ENCODE data around the gene RXYLT1.
"Not testable (repeated sequence)": the region's sequence is repeated elsewhere in the genome, so short reads cannot be mapped to it uniquely, and the experiment has no call there.

DNA sequence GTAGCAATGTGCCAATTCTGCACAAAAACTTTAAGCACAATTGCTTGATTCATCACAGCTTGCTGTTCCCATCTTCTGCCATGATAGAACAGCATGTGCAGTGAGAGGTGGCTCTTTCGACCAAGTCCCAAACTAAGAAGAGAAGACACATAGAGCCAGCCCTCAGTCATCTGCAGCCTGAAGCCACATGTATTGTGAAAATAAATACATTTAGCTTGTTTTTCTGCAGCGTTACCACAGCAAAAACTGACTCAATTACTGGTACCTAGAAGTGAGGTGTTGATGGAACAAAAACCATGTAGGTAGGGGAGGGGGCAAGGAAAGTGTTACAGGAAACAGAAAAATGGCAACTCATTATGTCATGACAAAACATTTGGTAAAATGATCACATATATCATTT lies 39.2 kb upstream of the RXYLT1 start:
- TF ChIP-seq, protein P1, sequence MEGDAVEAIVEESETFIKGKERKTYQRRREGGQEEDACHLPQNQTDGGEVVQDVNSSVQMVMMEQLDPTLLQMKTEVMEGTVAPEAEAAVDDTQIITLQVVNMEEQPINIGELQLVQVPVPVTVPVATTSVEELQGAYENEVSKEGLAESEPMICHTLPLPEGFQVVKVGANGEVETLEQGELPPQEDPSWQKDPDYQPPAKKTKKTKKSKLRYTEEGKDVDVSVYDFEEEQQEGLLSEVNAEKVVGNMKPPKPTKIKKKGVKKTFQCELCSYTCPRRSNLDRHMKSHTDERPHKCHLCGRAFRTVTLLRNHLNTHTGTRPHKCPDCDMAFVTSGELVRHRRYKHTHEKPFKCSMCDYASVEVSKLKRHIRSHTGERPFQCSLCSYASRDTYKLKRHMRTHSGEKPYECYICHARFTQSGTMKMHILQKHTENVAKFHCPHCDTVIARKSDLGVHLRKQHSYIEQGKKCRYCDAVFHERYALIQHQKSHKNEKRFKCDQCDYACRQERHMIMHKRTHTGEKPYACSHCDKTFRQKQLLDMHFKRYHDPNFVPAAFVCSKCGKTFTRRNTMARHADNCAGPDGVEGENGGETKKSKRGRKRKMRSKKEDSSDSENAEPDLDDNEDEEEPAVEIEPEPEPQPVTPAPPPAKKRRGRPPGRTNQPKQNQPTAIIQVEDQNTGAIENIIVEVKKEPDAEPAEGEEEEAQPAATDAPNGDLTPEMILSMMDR (conservative IDR thresholded peaks at IDR 0.05; ENCODE audit: low read length), result not testable (repeated sequence)
- TF ChIP-seq EZH2phosphoT487 (IDR thresholded peaks at IDR 0.05; ENCODE audit: borderline replicate concordance, low read depth, low read length), result not testable (repeated sequence)

Data from OCI-LY7 (cell line).